SJSA1 (cell line): ENCODE measurements around the gene SPX. TPM values are rescaled to one million over a fixed set of nuclear protein-coding genes. Genes with fewer than 3 reads are reported as not detected.

Experiments used
- DNase-seq, 2 experiments: peaks; one replicate each; pipeline ENCODE4 v3.0.0-alpha.2; 2015 to 2020; ENCODE audit warnings: low spot score in 2 of 2, low read depth in 1 of 2
- H3K27ac ChIP-seq: fragments of 250-450 bp; sonication (Bioruptor Pico); 2 replicates; pipeline ENCODE4 v1.5.1; 2020; ENCODE audit warnings: mild to moderate bottlenecking, moderate library complexity
- H3K27me3 ChIP-seq: fragments of 250-450 bp; sonication (Bioruptor Pico); replicated peaks from 2 replicates; pipeline ENCODE4 v1.5.1; 2020; ENCODE audit warnings: mild to moderate bottlenecking, moderate library complexity
- H3K36me3 ChIP-seq: fragments of 250-450 bp; sonication (Bioruptor Pico); 2 replicates; pipeline ENCODE4 v1.5.1; 2020; ENCODE audit warnings: mild to moderate bottlenecking
- H3K4me1 ChIP-seq: fragments of 250-450 bp; sonication (Bioruptor Pico); replicated peaks from 2 replicates; pipeline ENCODE4 v1.6.1; 2021; ENCODE audit warnings: mild to moderate bottlenecking
- H3K4me3 ChIP-seq: fragments of 250-450 bp; sonication (Bioruptor Pico); 2 replicates; pipeline ENCODE4 v1.5.1; 2020; ENCODE audit warnings: mild to moderate bottlenecking
- H3K9me3 ChIP-seq: fragments of 250-450 bp; sonication (Bioruptor Pico); replicated peaks from 2 replicates; pipeline ENCODE4 v1.5.1; 2020; ENCODE audit warnings: mild to moderate bottlenecking
- total RNA-seq: library from RNA; depleted of rRNA; stranded (reverse); fragments of >200 nt; shearing (Covaris generic); gene quantifications from 2 replicates; pipeline ENCODE4 v1.2.3, GENCODE V29; 2014; rRNA removed

The SPX gene
- total RNA-seq, 1 experiment from 2014 or later, result 0.50 TPM

DNA sequence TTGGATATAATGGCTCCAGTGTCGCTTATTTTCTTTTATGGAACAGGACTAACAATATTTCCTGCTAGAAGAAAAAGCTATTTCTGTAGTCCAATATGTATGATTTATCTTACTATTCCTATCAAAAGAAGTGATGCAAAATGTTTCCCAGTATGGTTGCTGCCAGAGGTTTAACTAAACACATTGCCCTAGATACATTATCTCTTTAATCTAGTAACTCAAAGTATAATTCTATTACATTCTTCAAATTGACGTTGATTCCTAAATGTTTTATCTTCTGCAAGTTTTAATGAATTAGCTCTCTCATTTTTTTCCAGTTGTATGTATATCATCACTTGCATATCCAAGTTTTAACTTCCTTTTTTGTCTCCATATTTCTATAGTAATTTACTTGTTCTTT is 50.3 kb downstream of the SPX start:
- no peak for DNase-seq
- H3K27ac ChIP-seq, result no peak overlapping the region
- no peaks in the 10 kb centered on the region for H3K27me3 ChIP-seq
- H3K4me3 ChIP-seq, result no peak overlapping the region
- H3K36me3 ChIP-seq, result no peaks in the 10 kb centered on the region
- H3K4me1 ChIP-seq, result no peaks in the 10 kb centered on the region
- H3K9me3 ChIP-seq, result no peaks in the 10 kb centered on the region

DNA sequence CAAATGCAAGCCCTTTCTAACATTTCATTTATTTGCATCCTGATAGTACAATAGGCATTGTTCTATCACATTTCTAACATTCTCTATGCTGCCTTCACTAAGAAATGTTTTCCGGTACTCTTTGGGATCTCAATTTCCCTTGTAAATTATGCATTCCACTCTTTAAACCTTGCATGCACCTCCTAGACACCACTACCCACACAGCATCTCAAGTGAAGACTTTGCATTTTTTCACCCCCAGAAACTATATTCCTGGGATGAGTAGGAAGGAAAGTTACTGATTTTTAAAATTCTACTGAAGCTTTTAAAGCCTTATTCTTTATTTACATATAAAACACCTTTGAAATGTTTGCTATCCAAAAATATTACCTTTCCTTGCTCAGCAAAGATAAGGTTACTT is 51.4 kb downstream of the SPX start:
- H3K4me1 ChIP-seq, result no peaks in the 10 kb centered on the region
- no peaks in the 10 kb centered on the region for H3K36me3 ChIP-seq
- no peaks in the 10 kb centered on the region for H3K9me3 ChIP-seq
- H3K27me3 ChIP-seq, result no peaks in the 10 kb centered on the region
- no peak overlapping the region for H3K27ac ChIP-seq
- DNase-seq, result no peak
- H3K4me3 ChIP-seq, result no peak overlapping the region

DNA sequence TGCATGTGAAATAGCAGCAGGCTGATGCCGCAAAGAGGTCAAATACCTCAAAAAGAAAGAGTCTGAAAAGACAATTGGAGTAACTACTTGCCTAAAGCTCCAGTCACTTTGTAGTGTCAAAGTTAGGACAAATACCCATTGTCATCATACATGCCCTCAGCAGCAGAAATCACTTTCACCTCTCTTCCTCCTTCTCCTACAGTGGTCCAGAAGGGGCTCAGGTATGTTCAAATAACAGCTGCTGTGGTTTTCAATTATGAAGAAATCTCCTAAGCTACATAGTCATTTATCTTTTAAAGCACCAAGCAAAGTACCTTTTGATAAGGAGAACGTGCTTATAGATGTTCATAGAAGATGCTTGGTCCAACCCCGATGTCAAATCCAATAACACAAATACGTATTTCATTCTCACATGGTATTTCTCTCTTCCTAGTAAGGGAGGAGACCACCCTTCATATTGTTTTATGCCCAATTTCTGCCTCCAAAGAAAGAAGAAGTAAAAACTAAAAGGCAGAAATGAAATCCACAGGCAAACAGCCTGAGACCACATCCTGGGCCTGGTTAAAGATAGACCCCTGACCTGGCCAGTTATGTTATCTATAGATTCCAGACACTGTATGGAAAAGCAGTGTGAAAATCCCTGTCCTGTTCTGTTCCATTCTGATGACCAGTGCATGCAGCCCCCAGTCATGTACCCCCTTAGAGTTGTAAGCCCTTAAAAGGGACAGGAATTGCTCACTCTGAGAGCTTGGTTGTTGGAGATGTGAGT is 54.8 kb downstream of the SPX start:
- no peak overlapping the region for H3K4me3 ChIP-seq

More for the DNA sequence above, 54.8 kb downstream of the SPX start:
- Histone ChIP-seq H3K4me1 (no peaks in the 10 kb centered on the region), H3K36me3 (no peaks in the 10 kb centered on the region), H3K9me3 (no peaks in the 10 kb centered on the region), H3K27me3 (no peaks in the 10 kb centered on the region), H3K27ac (no peak overlapping the region)
- no peak for DNase-seq

Other genes with a start within 250 kb of the SPX start
- not detected in 2 replicates for gene SLCO1A2, start 191.4 kb upstream of the SPX start, total RNA-seq
- not detected in 2 replicates for gene IAPP, start 153.4 kb upstream of the SPX start, total RNA-seq
- gene PYROXD1, start 88.6 kb upstream of the SPX start, total RNA-seq, result 7.2 and 14.2 TPM in 2 replicates
- 79.7 and 99.7 TPM in 2 replicates for gene RECQL, start 24.7 kb upstream of the SPX start, total RNA-seq
- 72.6 and 73.1 TPM in 2 replicates for gene GOLT1B, start 24.5 kb upstream of the SPX start, total RNA-seq
- not detected in 2 replicates for gene GYS2, start 78.6 kb downstream of the SPX start, total RNA-seq
- gene LDHB, start 131.5 kb downstream of the SPX start, total RNA-seq, result 805 and 1,116 TPM in 2 replicates
- gene KCNJ8, start 248.4 kb downstream of the SPX start, total RNA-seq, result not detected in 2 replicates